DND-41 (cell line): ENCODE data around the gene NELL2.

Source experiments
- CTCF ChIP-seq: IDR thresholded peaks from 2 replicates; pipeline ENCODE4 v1.5.1; 2012; ENCODE audit warnings: borderline replicate concordance, low read length, moderate library complexity, mild to moderate bottlenecking; ENCODE audit not compliant: poor library complexity, severe bottlenecking; ENCODE audit errors: extremely low read depth
- EZH2 ChIP-seq: IDR thresholded peaks from 3 replicates; pipeline ENCODE4 v1.6.1; 2012; ENCODE audit warnings: borderline replicate concordance, low read depth, mild to moderate bottlenecking, moderate library complexity, low read length, inconsistent platforms; ENCODE audit not compliant: severe bottlenecking

- TF ChIP-seq CTCF (no peak), EZH2 (no peak)
Observed at GRCh38 chr12:44511289-44511688, 364.8 kb downstream of the NELL2 start.
